HUES64 (cell line): ENCODE data around the gene UNK. TPM values are rescaled to one million over a fixed set of nuclear protein-coding genes. Genes with fewer than 3 reads are reported as not detected.

Experiments
- H3K27ac ChIP-seq: 2 replicates; pipeline ENCODE4 v1.7.0; 2013; ENCODE audit warnings: low read depth, low read length, inconsistent platforms
- H3K27me3 ChIP-seq: 2 replicates; pipeline ENCODE4 v1.6.1; 2013; ENCODE audit warnings: mild to moderate bottlenecking, low read length; ENCODE audit not compliant: insufficient read depth
- H3K36me3 ChIP-seq: 2 replicates; pipeline ENCODE4 v1.6.1; 2013; ENCODE audit warnings: mild to moderate bottlenecking, low read length; ENCODE audit not compliant: insufficient read depth
- H3K4me1 ChIP-seq: 2 replicates; pipeline ENCODE4 v1.6.1; 2013; ENCODE audit warnings: mild to moderate bottlenecking, low read length, moderate library complexity; ENCODE audit not compliant: insufficient read depth
- H3K4me3 ChIP-seq: 2 replicates; pipeline ENCODE4 v1.5.1; 2013; ENCODE audit warnings: mild to moderate bottlenecking, low read length, moderate library complexity
- H3K9ac ChIP-seq: 2 replicates; pipeline ENCODE4 v1.6.1; 2013; ENCODE audit warnings: mild to moderate bottlenecking, low read depth, low read length
- H3K9me3 ChIP-seq: 2 replicates; pipeline ENCODE4 v1.6.1; 2013; ENCODE audit warnings: low read depth, low read length; ENCODE audit not compliant: insufficient read depth
- WGBS: fragments of 150-250, 120-280 bp; methylation state at CpG from one replicate; pipeline ENCODE4 v1.1.7; 2013; ENCODE audit warnings: missing lambda C conversion rate; 5-methylcytosine and 5-hydroxymethylcytosine counted together
- polyA plus RNA-seq, 2 experiments: library from polyadenylated mRNA; stranded (reverse); fragments of 50-300 nt; gene quantifications; one replicate each; pipeline ENCODE4 v1.2.3, GENCODE V29; 2013

Gene UNK
- 28.9 TPM for polyA plus RNA-seq (2013, experiment 1 of 2)
- polyA plus RNA-seq (2013, experiment 2 of 2) = 35.5 TPM

GRCh38 chr17:75784473-75785015, at the start of gene UNK:
UNK (plus strand) TSS chr17:75784806; CDS start chr17:75784881, 75 bp downstream.
- under 1% methylated on average over 41 of the region's 45 CpGs for WGBS
- no peaks in the 10 kb centered on the region for H3K9me3 ChIP-seq
- peak within 1 kb of the TSS; percentile 98 for H3K9ac ChIP-seq
- peaks cover 23% of the 10 kb centered on the region for H3K4me1 ChIP-seq
- peak within 1 kb of the TSS; percentile 72 for H3K4me3 ChIP-seq
- no peaks in the 10 kb centered on the region for H3K36me3 ChIP-seq
- no peaks in the 10 kb centered on the region for H3K27me3 ChIP-seq
- peak within 1 kb of the TSS; percentile 98 for H3K27ac ChIP-seq

- Histone ChIP-seq H3K9me3 (no peaks in the 10 kb centered on the region), H3K4me1 (no peaks in the 10 kb centered on the region), H3K9ac (no peak overlapping the region), H3K4me3 (no peak overlapping the region), H3K36me3 (no peaks in the 10 kb centered on the region), H3K27ac (no peak overlapping the region), H3K27me3 (no peaks in the 10 kb centered on the region)
- WGBS = 93% methylated on average over 26 of the region's 26 CpGs
Measured at GRCh38 chr17:75736173-75736835, 48.3 kb upstream of the UNK start.

GRCh38 chr17:75737133-75737962, 47.3 kb upstream of the UNK start:
- no peaks in the 10 kb centered on the region for H3K27me3 ChIP-seq
- WGBS = 85% methylated on average over 20 of the region's 20 CpGs
- H3K4me1 ChIP-seq = no peaks in the 10 kb centered on the region
- H3K4me3 ChIP-seq = no peak overlapping the region
- no peaks in the 10 kb centered on the region for H3K9me3 ChIP-seq
- no peaks in the 10 kb centered on the region for H3K36me3 ChIP-seq
- H3K27ac ChIP-seq = no peak overlapping the region
- no peak overlapping the region for H3K9ac ChIP-seq

GRCh38 chr17:75738218-75738802, 46.3 kb upstream of the UNK start:
- Histone ChIP-seq H3K4me3 (no peak overlapping the region), H3K27ac (no peak overlapping the region), H3K9ac (no peak overlapping the region), H3K27me3 (no peaks in the 10 kb centered on the region), H3K9me3 (no peaks in the 10 kb centered on the region), H3K4me1 (no peaks in the 10 kb centered on the region), H3K36me3 (no peaks in the 10 kb centered on the region)
- 74% methylated on average over 14 of the region's 14 CpGs for WGBS

- Histone ChIP-seq H3K4me3 (no peak overlapping the region), H3K36me3 (no peaks in the 10 kb centered on the region), H3K4me1 (no peaks in the 10 kb centered on the region), H3K9ac (no peak overlapping the region), H3K27ac (no peak overlapping the region), H3K9me3 (no peaks in the 10 kb centered on the region), H3K27me3 (no peaks in the 10 kb centered on the region)
- WGBS = 94% methylated on average over 7 of the region's 7 CpGs
Measured at GRCh38 chr17:75739174-75739573, 45.4 kb upstream of the UNK start.

- no peaks in the 10 kb centered on the region for H3K27me3 ChIP-seq
- no peaks in the 10 kb centered on the region for H3K36me3 ChIP-seq
- H3K27ac ChIP-seq = no peak overlapping the region
- H3K4me1 ChIP-seq = no peaks in the 10 kb centered on the region
- H3K9me3 ChIP-seq = no peaks in the 10 kb centered on the region
- H3K9ac ChIP-seq = no peak overlapping the region
- no peak overlapping the region for H3K4me3 ChIP-seq
- 95% methylated on average over 14 of the region's 14 CpGs for WGBS
Measured at GRCh38 chr17:75739801-75740200, 44.8 kb upstream of the UNK start.

- H3K4me1 ChIP-seq = no peaks in the 10 kb centered on the region
- no peaks in the 10 kb centered on the region for H3K9me3 ChIP-seq
- H3K4me3 ChIP-seq = no peak overlapping the region
- H3K27me3 ChIP-seq = no peaks in the 10 kb centered on the region
- no peaks in the 10 kb centered on the region for H3K36me3 ChIP-seq
- H3K9ac ChIP-seq = no peak overlapping the region
- WGBS = 93% methylated on average over 17 of the region's 17 CpGs
- no peak overlapping the region for H3K27ac ChIP-seq
Measured at GRCh38 chr17:75740215-75740614, 44.4 kb upstream of the UNK start.

GRCh38 chr17:75740631-75741077, 44.0 kb upstream of the UNK start:
- WGBS = 87% methylated on average over 17 of the region's 17 CpGs
- no peaks in the 10 kb centered on the region for H3K36me3 ChIP-seq
- no peaks in the 10 kb centered on the region for H3K27me3 ChIP-seq
- no peaks in the 10 kb centered on the region for H3K4me1 ChIP-seq
- no peak overlapping the region for H3K9ac ChIP-seq
- no peaks in the 10 kb centered on the region for H3K9me3 ChIP-seq
- H3K4me3 ChIP-seq = no peak overlapping the region
- no peak overlapping the region for H3K27ac ChIP-seq

GRCh38 chr17:75742337-75742736, 42.3 kb upstream of the UNK start:
- H3K27ac ChIP-seq = no peak overlapping the region
- no peaks in the 10 kb centered on the region for H3K36me3 ChIP-seq
- 93% methylated on average over 25 of the region's 25 CpGs for WGBS
- no peak overlapping the region for H3K9ac ChIP-seq
- H3K4me1 ChIP-seq = no peaks in the 10 kb centered on the region
- no peaks in the 10 kb centered on the region for H3K9me3 ChIP-seq
- no peak overlapping the region for H3K4me3 ChIP-seq
- H3K27me3 ChIP-seq = no peaks in the 10 kb centered on the region

GRCh38 chr17:75743625-75744206, 40.9 kb upstream of the UNK start:
- no peaks in the 10 kb centered on the region for H3K27me3 ChIP-seq
- WGBS = 94% methylated on average over 25 of the region's 25 CpGs
- no peaks in the 10 kb centered on the region for H3K36me3 ChIP-seq
- no peak overlapping the region for H3K9ac ChIP-seq
- H3K4me1 ChIP-seq = no peaks in the 10 kb centered on the region
- H3K4me3 ChIP-seq = no peak overlapping the region
- H3K27ac ChIP-seq = no peak overlapping the region
- no peaks in the 10 kb centered on the region for H3K9me3 ChIP-seq

GRCh38 chr17:75748706-75749105, 35.9 kb upstream of the UNK start:
- H3K4me3 ChIP-seq = no peak overlapping the region
- 91% methylated on average over 9 of the region's 9 CpGs for WGBS
- no peaks in the 10 kb centered on the region for H3K4me1 ChIP-seq
- no peaks in the 10 kb centered on the region for H3K9me3 ChIP-seq
- no peaks in the 10 kb centered on the region for H3K36me3 ChIP-seq
- H3K9ac ChIP-seq = no peak overlapping the region
- no peak overlapping the region for H3K27ac ChIP-seq
- no peaks in the 10 kb centered on the region for H3K27me3 ChIP-seq
